IPS-15b (cell line): Measurements from ENCODE around the gene PNPLA7.
A peak's percentile ranks its signal among the peaks of the same experiment; 100 is the strongest.
"Not testable (repeated sequence)": the region's sequence is repeated elsewhere in the genome, so short reads cannot be mapped to it uniquely, and the experiment has no call there.

Source experiments
- H3K27me3 ChIP-seq: one replicate; pipeline ENCODE4 v1.6.1; 2013; ENCODE audit warnings: low read length; ENCODE audit not compliant: control insufficient read depth, insufficient read depth
- H3K36me3 ChIP-seq: one replicate; pipeline ENCODE4 v1.6.1; 2013; ENCODE audit warnings: low read length; ENCODE audit not compliant: control insufficient read depth, insufficient read depth
- H3K4me1 ChIP-seq: one replicate; pipeline ENCODE4 v1.6.1; 2013; ENCODE audit warnings: mild to moderate bottlenecking, low read length; ENCODE audit not compliant: control insufficient read depth, insufficient read depth
- H3K4me3 ChIP-seq: one replicate; pipeline ENCODE4 v1.5.1; 2013; ENCODE audit warnings: low read depth, low read length
- H3K9ac ChIP-seq: one replicate; pipeline ENCODE4 v1.6.1; 2013; ENCODE audit warnings: low read depth, mild to moderate bottlenecking, low read length
- H3K9me3 ChIP-seq: one replicate; pipeline ENCODE4 v1.6.1; 2013; ENCODE audit warnings: mild to moderate bottlenecking, low read length; ENCODE audit not compliant: control insufficient read depth, insufficient read depth

Gene PNPLA7

DNA sequence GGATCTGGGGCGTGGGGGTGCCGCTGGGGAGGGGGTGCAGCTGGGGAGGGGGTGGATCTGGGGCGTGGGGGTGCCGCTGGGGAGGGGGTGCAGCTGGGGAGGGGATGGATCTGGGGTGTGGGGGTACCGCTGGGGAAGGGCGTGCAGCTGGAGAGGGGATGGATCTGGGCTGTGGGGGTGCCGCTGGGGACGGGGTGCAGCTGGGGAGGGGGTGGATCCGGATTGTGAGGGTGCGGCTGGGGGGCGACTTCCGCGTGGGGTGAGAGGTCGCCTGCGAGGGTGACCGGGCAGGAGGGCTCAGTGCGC is 709 bp upstream of the PNPLA7 start:
- not testable (repeated sequence) for H3K9me3 ChIP-seq, H3K9ac ChIP-seq, H3K27me3 ChIP-seq, H3K4me1 ChIP-seq
- Histone ChIP-seq H3K4me3 (peak overlapping the region; percentile 59), H3K36me3 (peaks cover 14% of the 10 kb centered on the region)

GRCh38 chr9:137547687-137548543 is 2.3 kb downstream of the PNPLA7 start:
- Histone ChIP-seq H3K4me1 (no peaks in the 10 kb centered on the region), H3K27me3 (no peaks in the 10 kb centered on the region), H3K9me3 (no peaks in the 10 kb centered on the region), H3K9ac (no peak overlapping the region), H3K4me3 (no peak overlapping the region), H3K36me3 (no peaks in the 10 kb centered on the region)

- no peak overlapping the region for H3K9ac ChIP-seq
- no peaks in the 10 kb centered on the region for H3K27me3 ChIP-seq
- H3K36me3 ChIP-seq, result no peaks in the 10 kb centered on the region
- H3K9me3 ChIP-seq, result no peaks in the 10 kb centered on the region
- H3K4me3 ChIP-seq, result no peak overlapping the region
- no peaks in the 10 kb centered on the region for H3K4me1 ChIP-seq
Measured at GRCh38 chr9:137545123-137545522, 5.1 kb downstream of the PNPLA7 start.

DNA sequence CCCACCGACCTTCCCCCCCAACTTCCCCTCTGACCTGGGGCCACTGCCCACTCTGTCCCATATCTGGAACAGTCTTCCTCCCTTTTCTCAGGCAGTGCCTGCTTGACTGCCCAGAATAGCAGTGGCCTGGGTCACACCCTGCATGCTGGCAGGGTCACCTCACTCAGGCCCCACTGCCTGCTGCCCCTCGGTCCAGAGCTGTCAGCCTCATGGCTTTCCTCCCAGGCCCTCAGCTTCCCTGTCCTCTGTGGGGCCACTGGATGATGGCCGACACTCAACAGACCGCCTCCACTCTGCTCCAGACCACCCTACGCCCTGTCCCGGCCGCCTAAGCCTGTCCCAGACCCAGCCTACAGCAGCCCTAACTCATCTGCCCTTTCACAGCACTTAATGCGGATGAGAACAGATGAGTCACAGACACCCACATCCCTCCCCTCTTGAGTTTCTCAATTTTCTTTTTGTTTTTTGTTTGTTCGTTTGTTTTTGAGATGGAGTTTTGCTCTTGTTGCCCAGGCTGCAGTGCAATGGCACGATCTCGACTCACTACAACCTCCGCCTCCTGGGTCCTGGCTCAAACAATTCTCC is 5.9 kb downstream of the PNPLA7 start:
- Histone ChIP-seq H3K36me3 (no peaks in the 10 kb centered on the region), H3K4me1 (no peaks in the 10 kb centered on the region), H3K27me3 (no peaks in the 10 kb centered on the region), H3K4me3 (no peak overlapping the region), H3K9me3 (no peaks in the 10 kb centered on the region), H3K9ac (no peak overlapping the region)

GRCh38 chr9:137543237-137543963 is 6.8 kb downstream of the PNPLA7 start:
- Histone ChIP-seq H3K9me3 (no peaks in the 10 kb centered on the region), H3K9ac (no peak overlapping the region), H3K36me3 (no peaks in the 10 kb centered on the region), H3K4me1 (no peaks in the 10 kb centered on the region), H3K4me3 (no peak overlapping the region), H3K27me3 (no peaks in the 10 kb centered on the region)

- no peaks in the 10 kb centered on the region for H3K4me1 ChIP-seq
- no peak overlapping the region for H3K4me3 ChIP-seq
- H3K9me3 ChIP-seq, result no peaks in the 10 kb centered on the region
- no peak overlapping the region for H3K9ac ChIP-seq
- H3K36me3 ChIP-seq, result no peaks in the 10 kb centered on the region
- no peaks in the 10 kb centered on the region for H3K27me3 ChIP-seq
Measured at GRCh38 chr9:137542486-137542885, 7.7 kb downstream of the PNPLA7 start.

DNA sequence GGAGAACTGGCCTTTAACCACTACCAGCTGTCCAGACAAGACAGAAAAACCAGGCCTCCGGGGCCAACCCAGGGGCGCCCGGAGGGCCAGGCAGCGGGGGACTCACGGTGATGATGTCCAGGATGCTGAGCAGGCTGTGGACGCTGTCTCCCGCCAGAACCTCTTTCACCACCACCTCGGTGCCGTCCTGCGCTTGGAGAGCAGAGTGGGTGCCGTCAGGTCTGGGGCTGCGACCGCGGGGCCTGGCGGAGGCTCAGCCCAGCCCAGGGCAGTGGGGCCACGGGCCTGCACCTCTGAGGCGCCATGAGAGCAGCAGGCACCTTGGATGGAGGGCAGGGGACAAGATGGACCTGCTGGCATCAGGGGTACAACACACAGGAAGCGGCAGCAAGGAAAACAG is 9.7 kb downstream of the PNPLA7 start:
- Histone ChIP-seq H3K9me3 (no peaks in the 10 kb centered on the region), H3K27me3 (no peaks in the 10 kb centered on the region), H3K4me1 (no peaks in the 10 kb centered on the region), H3K4me3 (no peak overlapping the region), H3K36me3 (no peaks in the 10 kb centered on the region), H3K9ac (no peak overlapping the region)

- H3K27me3 ChIP-seq, result no peaks in the 10 kb centered on the region
- H3K36me3 ChIP-seq, result no peaks in the 10 kb centered on the region
- no peak overlapping the region for H3K9ac ChIP-seq
- no peaks in the 10 kb centered on the region for H3K9me3 ChIP-seq
- no peaks in the 10 kb centered on the region for H3K4me1 ChIP-seq
- H3K4me3 ChIP-seq, result no peak overlapping the region
Measured at GRCh38 chr9:137538058-137538457, 12.1 kb downstream of the PNPLA7 start.

GRCh38 chr9:137536594-137537131 is 13.5 kb downstream of the PNPLA7 start:
- H3K27me3 ChIP-seq, H3K4me3 ChIP-seq, H3K4me1 ChIP-seq, H3K36me3 ChIP-seq, H3K9ac ChIP-seq, H3K9me3 ChIP-seq: not testable (repeated sequence)

DNA sequence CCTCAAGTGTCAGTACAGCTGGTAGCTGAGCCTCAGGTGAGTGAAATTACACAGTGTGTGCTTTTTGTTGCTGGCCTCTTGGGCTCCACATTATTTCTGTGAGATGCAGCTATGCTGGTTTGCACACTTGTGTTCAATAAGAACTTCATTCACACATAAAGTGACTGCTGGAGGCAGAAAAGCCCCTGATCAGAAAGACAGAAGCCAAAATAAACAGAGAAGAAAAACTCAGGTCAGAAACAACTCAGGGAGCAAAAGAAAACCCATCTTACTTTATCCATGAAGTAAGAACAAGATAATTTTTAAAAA is 15.1 kb downstream of the PNPLA7 start:
- H3K36me3 ChIP-seq, result no peaks in the 10 kb centered on the region
- H3K9me3 ChIP-seq, result no peaks in the 10 kb centered on the region
- H3K27me3 ChIP-seq, result no peaks in the 10 kb centered on the region
- H3K4me1 ChIP-seq, result no peaks in the 10 kb centered on the region
- H3K9ac ChIP-seq, result no peak overlapping the region
- no peak overlapping the region for H3K4me3 ChIP-seq

GRCh38 chr9:137534256-137535119 is 15.7 kb downstream of the PNPLA7 start:
- H3K4me3 ChIP-seq, result no peak overlapping the region
- no peaks in the 10 kb centered on the region for H3K9me3 ChIP-seq
- no peak overlapping the region for H3K9ac ChIP-seq
- H3K27me3 ChIP-seq, result no peaks in the 10 kb centered on the region
- no peaks in the 10 kb centered on the region for H3K4me1 ChIP-seq
- no peaks in the 10 kb centered on the region for H3K36me3 ChIP-seq
